ENCODE results near the gene NFKB1. TPM values are rescaled to one million over a fixed set of nuclear protein-coding genes. Genes with fewer than 3 reads are reported as not detected.

The NFKB1 gene
- polyA plus RNA-seq, 1 donor (not counting 4 experiments of a cell fraction or from before 2014, with no cell fraction given): 21.8 TPM

GRCh38 chr4:102599886-102600285 is 98.7 kb downstream of the NFKB1 start:
- DNase-seq (ENCODE audit: low read depth, low spot score): no peak
- H3K9ac ChIP-seq (ENCODE audit: control insufficient read depth, extremely low read depth, insufficient read depth, low read length): no peak overlapping the region
- H3K4me2 ChIP-seq (ENCODE audit: control insufficient read depth, extremely low read depth, insufficient read depth, low read depth, low read length): no peak overlapping the region
- no peaks in the 10 kb centered on the region for H4K20me1 ChIP-seq (ENCODE audit: control insufficient read depth, extremely low read depth, insufficient read depth, low read length)
- H3K79me2 ChIP-seq (ENCODE audit: control insufficient read depth, insufficient read depth, low read length): no peaks in the 10 kb centered on the region
- no peak for FAIRE-seq
- H3K27me3 ChIP-seq (ENCODE audit: control insufficient read depth, extremely low read depth, insufficient read depth, low read length): no peaks in the 10 kb centered on the region
- H3K27ac ChIP-seq (ENCODE audit: control insufficient read depth, insufficient read depth, low read length): no peak overlapping the region
- H3K9me1 ChIP-seq (ENCODE audit: control insufficient read depth, extremely low read depth, insufficient read depth, low read length): no peaks in the 10 kb centered on the region
- no peaks in the 10 kb centered on the region for H3K9me3 ChIP-seq (ENCODE audit: control insufficient read depth, low read depth, low read length)
- peaks cover 18 to 30% of the 10 kb centered on the region in 2 experiments for H3K36me3 ChIP-seq (ENCODE audit: control insufficient read depth in 2 of 2, extremely low read depth in 1 of 2, insufficient read depth in 2 of 2, low read length in 2 of 2)
- no peak for TF ChIP-seq EZH2 (IDR thresholded peaks at IDR 0.05; ENCODE audit: low read length)
- TF ChIP-seq CTCF (optimal IDR thresholded peaks at IDR 0.05 in 1 of 3, IDR thresholded peaks at IDR 0.05 in 1 of 3, conservative IDR thresholded peaks at IDR 0.05 in 1 of 3; ENCODE audit: extremely low read depth in 1 of 3, insufficient read depth in 2 of 3, low read length in 3 of 3): no peak
- H3K4me3 ChIP-seq (ENCODE audit: control insufficient read depth in 2 of 3, extremely low read depth in 1 of 3, insufficient read depth in 2 of 3, low read depth in 1 of 3, low read length in 3 of 3): no peak overlapping the region
- no peak overlapping the region for H2AFZ ChIP-seq (ENCODE audit: control insufficient read depth, low read length)
- peaks cover 16% of the 10 kb centered on the region for H3K4me1 ChIP-seq (ENCODE audit: control insufficient read depth, extremely low read depth, insufficient read depth, low read length)
- dilution Hi-C loops (cut with MboI; ENCODE audit: extremely low pct_ligation_motif_present, low sequenced_read_pairs): no loop called here

GRCh38 chr4:102600689-102601088 is 99.5 kb downstream of the NFKB1 start:
- H3K36me3 ChIP-seq (ENCODE audit: control insufficient read depth in 2 of 2, extremely low read depth in 1 of 2, insufficient read depth in 2 of 2, low read length in 2 of 2): peaks cover 18 to 27% of the 10 kb centered on the region in 2 experiments
- dilution Hi-C loops (cut with MboI; ENCODE audit: extremely low pct_ligation_motif_present, low sequenced_read_pairs): no loop called here

More at GRCh38 chr4:102600689-102601088, 99.5 kb downstream of the NFKB1 start:
- Histone ChIP-seq H2AFZ (ENCODE audit: control insufficient read depth, low read length) (no peak overlapping the region), H3K79me2 (ENCODE audit: control insufficient read depth, insufficient read depth, low read length) (no peaks in the 10 kb centered on the region), H3K9me1 (ENCODE audit: control insufficient read depth, extremely low read depth, insufficient read depth, low read length) (no peaks in the 10 kb centered on the region), H3K27me3 (ENCODE audit: control insufficient read depth, extremely low read depth, insufficient read depth, low read length) (no peaks in the 10 kb centered on the region), H4K20me1 (ENCODE audit: control insufficient read depth, extremely low read depth, insufficient read depth, low read length) (no peaks in the 10 kb centered on the region), H3K4me2 (ENCODE audit: control insufficient read depth, extremely low read depth, insufficient read depth, low read depth, low read length) (no peak overlapping the region), H3K4me1 (ENCODE audit: control insufficient read depth, extremely low read depth, insufficient read depth, low read length) (peaks cover 16% of the 10 kb centered on the region), H3K9ac (ENCODE audit: control insufficient read depth, extremely low read depth, insufficient read depth, low read length) (no peak overlapping the region), H3K27ac (ENCODE audit: control insufficient read depth, insufficient read depth, low read length) (no peak overlapping the region), H3K4me3 (ENCODE audit: control insufficient read depth in 2 of 3, extremely low read depth in 1 of 3, insufficient read depth in 2 of 3, low read depth in 1 of 3, low read length in 3 of 3) (no peak overlapping the region), H3K9me3 (ENCODE audit: control insufficient read depth, low read depth, low read length) (no peaks in the 10 kb centered on the region)
- FAIRE-seq (no peak), DNase-seq (ENCODE audit: low read depth, low spot score) (no peak)
- no peak for TF ChIP-seq EZH2 (IDR thresholded peaks at IDR 0.05; ENCODE audit: low read length)
- no peak for TF ChIP-seq CTCF (optimal IDR thresholded peaks at IDR 0.05 in 1 of 3, IDR thresholded peaks at IDR 0.05 in 1 of 3, conservative IDR thresholded peaks at IDR 0.05 in 1 of 3; ENCODE audit: extremely low read depth in 1 of 3, insufficient read depth in 2 of 3, low read length in 3 of 3)

All from keratinocyte (primary cell).